H9 (cell line): ENCODE results near the gene PGGHG. TPM values are rescaled to one million over a fixed set of nuclear protein-coding genes. Genes with fewer than 3 reads are reported as not detected.

Source experiments
- DNase-seq: peaks from one replicate; pipeline ENCODE4 v3.0.0-alpha.2; 2017
- H2AFZ ChIP-seq: one replicate; pipeline ENCODE4 v1.6.1; 2013; ENCODE audit warnings: mild to moderate bottlenecking, low read length, control low read depth, moderate library complexity
- H2AK5ac ChIP-seq: 2 replicates; pipeline ENCODE4 v1.6.1; 2013; ENCODE audit warnings: low read length, control low read depth, mixed read lengths; ENCODE audit not compliant: insufficient read length
- H2BK120ac ChIP-seq: one replicate; pipeline ENCODE4 v1.6.1; 2013; ENCODE audit warnings: low read depth, mild to moderate bottlenecking, low read length, control low read depth, inconsistent platforms; ENCODE audit not compliant: poor library complexity, severe bottlenecking
- H2BK12ac ChIP-seq: 2 replicates; pipeline ENCODE4 v1.6.1; 2013; ENCODE audit warnings: low read length, control low read depth, mixed read lengths, low read depth; ENCODE audit not compliant: insufficient read length
- H2BK15ac ChIP-seq: 2 replicates; pipeline ENCODE4 v1.6.1; 2013; ENCODE audit warnings: low read depth, low read length, control low read depth
- H2BK20ac ChIP-seq: one replicate; pipeline ENCODE4 v1.6.1; 2013; ENCODE audit warnings: low read depth, mild to moderate bottlenecking, low read length, control low read depth, inconsistent platforms; ENCODE audit not compliant: poor library complexity, severe bottlenecking
- H2BK5ac ChIP-seq: 2 replicates; pipeline ENCODE4 v1.6.1; 2013; ENCODE audit warnings: low read length, control low read depth, mixed read lengths; ENCODE audit not compliant: insufficient read length
- H3K14ac ChIP-seq: 2 replicates; pipeline ENCODE4 v1.6.1; 2013; ENCODE audit warnings: low read length, control low read depth; ENCODE audit not compliant: insufficient read depth
- H3K18ac ChIP-seq: 2 replicates; pipeline ENCODE4 v1.6.1; 2013; ENCODE audit warnings: low read depth, mild to moderate bottlenecking, mixed read lengths, low read length, control low read depth; ENCODE audit not compliant: insufficient read length
- H3K23ac ChIP-seq: 2 replicates; pipeline ENCODE4 v1.6.1; 2013; ENCODE audit warnings: low read length, control low read depth, mixed read lengths, low read depth; ENCODE audit not compliant: insufficient read length
- H3K23me2 ChIP-seq: 2 replicates; pipeline ENCODE4 v1.6.1; 2013; ENCODE audit warnings: low read depth, mild to moderate bottlenecking, mixed read lengths, low read length, control low read depth; ENCODE audit not compliant: insufficient read length, poor library complexity, severe bottlenecking
- H3K27ac ChIP-seq: 2 replicates; pipeline ENCODE4 v1.5.1; 2013; ENCODE audit warnings: low read length, control low read depth, mixed read lengths, low read depth; ENCODE audit not compliant: insufficient read length
- H3K27me3 ChIP-seq: 2 replicates; pipeline ENCODE4 v1.6.1; 2013; ENCODE audit warnings: low read length, control low read depth, inconsistent platforms; ENCODE audit not compliant: insufficient read depth
- H3K4ac ChIP-seq: 2 replicates; pipeline ENCODE4 v1.6.1; 2013; ENCODE audit warnings: low read depth, mild to moderate bottlenecking, control low read depth, inconsistent platforms, low read length, moderate library complexity
- H3K4me1 ChIP-seq: 2 replicates; pipeline ENCODE4 v1.6.1; 2013; ENCODE audit warnings: low read length, control low read depth, inconsistent platforms; ENCODE audit not compliant: insufficient read depth
- H3K4me2 ChIP-seq: 2 replicates; pipeline ENCODE4 v1.6.1; 2013; ENCODE audit warnings: low read length, control low read depth, mixed read lengths; ENCODE audit not compliant: insufficient read length, insufficient read depth
- H3K56ac ChIP-seq: 2 replicates; pipeline ENCODE4 v1.6.1; 2013; ENCODE audit warnings: low read depth, mild to moderate bottlenecking, mixed read lengths, low read length, control low read depth; ENCODE audit not compliant: insufficient read length
- H3K79me1 ChIP-seq: 2 replicates; pipeline ENCODE4 v1.6.1; 2013; ENCODE audit warnings: low read depth, mild to moderate bottlenecking, moderate library complexity, low read length, control low read depth, inconsistent platforms; ENCODE audit not compliant: insufficient read depth, poor library complexity, severe bottlenecking
- H3K79me2 ChIP-seq: 2 replicates; pipeline ENCODE4 v1.6.1; 2013; ENCODE audit warnings: low read length, control low read depth, inconsistent platforms; ENCODE audit not compliant: insufficient read depth
- H3K9ac ChIP-seq: 2 replicates; pipeline ENCODE4 v1.6.1; 2013; ENCODE audit warnings: low read length, control low read depth, mixed read lengths; ENCODE audit not compliant: insufficient read length; ENCODE audit errors: extremely low read depth
- H3K9me3 ChIP-seq: one replicate; pipeline ENCODE4 v1.6.1; 2013; ENCODE audit warnings: low read depth, low read length, inconsistent platforms; ENCODE audit not compliant: control insufficient read depth
- H3T11ph ChIP-seq: one replicate; pipeline ENCODE4 v1.6.1; 2013; ENCODE audit warnings: mild to moderate bottlenecking, low read length, control low read depth, inconsistent platforms
- H4K20me1 ChIP-seq: one replicate; pipeline ENCODE4 v1.6.1; 2013; ENCODE audit not compliant: control insufficient read depth, insufficient read length, insufficient read depth
- H4K5ac ChIP-seq: 2 replicates; pipeline ENCODE4 v1.6.1; 2013; ENCODE audit warnings: low read depth, mild to moderate bottlenecking, mixed read lengths, low read length, control low read depth; ENCODE audit not compliant: insufficient read length
- H4K8ac ChIP-seq: replicated peaks from 2 replicates; pipeline ENCODE4 v1.6.1; 2013; ENCODE audit warnings: low read length, control low read depth, mixed read lengths, low read depth; ENCODE audit not compliant: insufficient read length
- H4K91ac ChIP-seq: 2 replicates; pipeline ENCODE4 v1.6.1; 2013; ENCODE audit warnings: low read depth, mild to moderate bottlenecking, moderate library complexity, mixed read lengths, low read length, control low read depth; ENCODE audit not compliant: insufficient read length
- H3K27ac Mint-ChIP-seq, 3 experiments: 2 replicates in 2 of 3; 3 replicates in 1 of 3; pipeline ENCODE4 v1.8.0; 2020 to 2021; ENCODE audit warnings: mixed read lengths in 3 of 3, mild to moderate bottlenecking in 1 of 3, moderate library complexity in 1 of 3
- H3K27me3 Mint-ChIP-seq: 2 replicates; pipeline ENCODE4 v1.8.0; 2021; ENCODE audit warnings: low read depth, mild to moderate bottlenecking, moderate library complexity, mixed read lengths
- H3K36me3 Mint-ChIP-seq, 3 experiments: 2 replicates in 2 of 3; 3 replicates in 1 of 3; pipeline ENCODE4 v1.8.0; 2020 to 2021; ENCODE audit warnings: low read depth in 3 of 3, mixed read lengths in 3 of 3; ENCODE audit not compliant: insufficient read depth in 1 of 3
- H3K4me1 Mint-ChIP-seq, 2 experiments: 2 replicates each; pipeline ENCODE4 v1.8.0; 2020; ENCODE audit warnings: mixed read lengths in 2 of 2
- H3K4me3 Mint-ChIP-seq, 2 experiments: 2 replicates in 1 of 2; 3 replicates in 1 of 2; pipeline ENCODE4 v1.8.0; 2020 to 2021; ENCODE audit warnings: mild to moderate bottlenecking in 2 of 2, mixed read lengths in 2 of 2, moderate library complexity in 1 of 2
- H3K9me3 Mint-ChIP-seq, 2 experiments: 2 replicates in 1 of 2; 3 replicates in 1 of 2; pipeline ENCODE4 v1.8.0; 2020; ENCODE audit warnings: mild to moderate bottlenecking in 2 of 2, mixed read lengths in 2 of 2, moderate library complexity in 1 of 2
- WGBS: extraction: QIAGEN DNeasy Blood & Tissue Kit; methylation state at CpG from one replicate; pipeline ENCODE4 v1.1.7; 2013; ENCODE audit warnings: missing lambda C conversion rate, low lambda C conversion rate, mixed read lengths; ENCODE audit not compliant: insufficient read length; ENCODE audit errors: extremely low coverage; 5-methylcytosine and 5-hydroxymethylcytosine counted together
- total RNA-seq: library from RNA; stranded (reverse); gene quantifications from 2 replicates; pipeline ENCODE4 v1.2.1, GENCODE V29; 2021
- TF ChIP-seq, protein P1 (sequence below): fragments of 200-600 bp; sonication (generic); conservative IDR thresholded peaks from 3 replicates; pipeline ENCODE4 v1.8.0; 2021; ENCODE audit warnings: antibody characterized with exemption, mild to moderate bottlenecking

The PGGHG gene
- total RNA-seq, 1 experiment from 2014 or later, result 58.3 TPM

DNA sequence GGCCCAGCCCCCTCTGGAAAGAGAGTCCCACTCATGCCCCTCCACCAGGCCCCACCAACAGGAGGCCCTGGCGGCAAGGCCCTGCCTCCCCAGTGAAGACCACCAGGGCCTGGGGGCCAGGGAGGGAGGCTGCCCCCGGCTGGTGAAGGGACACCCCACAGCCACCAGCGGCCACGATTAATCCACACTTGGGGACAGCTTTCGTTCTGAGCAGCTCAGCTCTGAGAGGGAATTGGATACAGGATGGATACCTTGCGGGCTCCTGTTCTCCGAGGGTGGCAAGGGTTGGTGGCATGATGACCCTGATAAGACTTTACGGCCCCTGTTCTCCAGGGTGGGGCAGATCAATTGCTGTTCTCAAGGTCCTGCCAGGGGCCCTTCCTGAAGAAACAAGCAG, 17.6 kb upstream of the PGGHG start:
- peaks cover 6% of the 10 kb centered on the region for H3K4me1 ChIP-seq
- H3K36me3 Mint-ChIP-seq, result peaks cover 0 to 6% (median 3%) of the 10 kb centered on the region in 3 experiments; a peak in 4 of 7 replicates
- no peaks in the 10 kb centered on the region for H3K79me1 ChIP-seq
- no peak overlapping the region for H3K14ac ChIP-seq
- H3K4me3 Mint-ChIP-seq, result no peak overlapping the region
- no peak overlapping the region for H3K18ac ChIP-seq
- H3K27me3 ChIP-seq, result no peaks in the 10 kb centered on the region
- no peak overlapping the region for H2BK20ac ChIP-seq
- no peak overlapping the region for H3K56ac ChIP-seq
- H3K23me2 ChIP-seq, result no peaks in the 10 kb centered on the region
- no peak overlapping the region for H2BK120ac ChIP-seq
- H3K9ac ChIP-seq, result no peak overlapping the region
- no CpG with 5 or more reads among the region's 8 CpGs for WGBS
- H3K27me3 Mint-ChIP-seq, result peaks cover 13% of the 10 kb centered on the region
- H3K9me3 ChIP-seq, result no peaks in the 10 kb centered on the region
- no peak overlapping the region for H4K8ac ChIP-seq
- no peak overlapping the region for H3K27ac Mint-ChIP-seq
- no peaks in the 10 kb centered on the region for H3K79me2 ChIP-seq
- peaks cover 34 to 37% of the 10 kb centered on the region in 2 experiments for H3K4me1 Mint-ChIP-seq
- peak; percentile 12 for DNase-seq
- no peak overlapping the region for H2AFZ ChIP-seq
- no peak overlapping the region for H3K27ac ChIP-seq
- TF ChIP-seq, protein P1, sequence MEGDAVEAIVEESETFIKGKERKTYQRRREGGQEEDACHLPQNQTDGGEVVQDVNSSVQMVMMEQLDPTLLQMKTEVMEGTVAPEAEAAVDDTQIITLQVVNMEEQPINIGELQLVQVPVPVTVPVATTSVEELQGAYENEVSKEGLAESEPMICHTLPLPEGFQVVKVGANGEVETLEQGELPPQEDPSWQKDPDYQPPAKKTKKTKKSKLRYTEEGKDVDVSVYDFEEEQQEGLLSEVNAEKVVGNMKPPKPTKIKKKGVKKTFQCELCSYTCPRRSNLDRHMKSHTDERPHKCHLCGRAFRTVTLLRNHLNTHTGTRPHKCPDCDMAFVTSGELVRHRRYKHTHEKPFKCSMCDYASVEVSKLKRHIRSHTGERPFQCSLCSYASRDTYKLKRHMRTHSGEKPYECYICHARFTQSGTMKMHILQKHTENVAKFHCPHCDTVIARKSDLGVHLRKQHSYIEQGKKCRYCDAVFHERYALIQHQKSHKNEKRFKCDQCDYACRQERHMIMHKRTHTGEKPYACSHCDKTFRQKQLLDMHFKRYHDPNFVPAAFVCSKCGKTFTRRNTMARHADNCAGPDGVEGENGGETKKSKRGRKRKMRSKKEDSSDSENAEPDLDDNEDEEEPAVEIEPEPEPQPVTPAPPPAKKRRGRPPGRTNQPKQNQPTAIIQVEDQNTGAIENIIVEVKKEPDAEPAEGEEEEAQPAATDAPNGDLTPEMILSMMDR, result no peak
- no peak overlapping the region for H3T11ph ChIP-seq
- no peak overlapping the region for H4K91ac ChIP-seq
- no peak overlapping the region for H2BK5ac ChIP-seq
- H2BK12ac ChIP-seq, result no peak overlapping the region
- no peak overlapping the region for H2AK5ac ChIP-seq
- no peak overlapping the region for H3K4me2 ChIP-seq
- H3K9me3 Mint-ChIP-seq, result peaks cover 13 to 15% of the 10 kb centered on the region in 2 experiments
- H4K20me1 ChIP-seq, result no peaks in the 10 kb centered on the region
- no peak overlapping the region for H2BK15ac ChIP-seq
- H4K5ac ChIP-seq, result no peak overlapping the region
- H3K23ac ChIP-seq, result no peak overlapping the region
- no peak overlapping the region for H3K4ac ChIP-seq
